Measurements from ENCODE around the gene PDIA2.

- TF ChIP-seq, protein P1, sequence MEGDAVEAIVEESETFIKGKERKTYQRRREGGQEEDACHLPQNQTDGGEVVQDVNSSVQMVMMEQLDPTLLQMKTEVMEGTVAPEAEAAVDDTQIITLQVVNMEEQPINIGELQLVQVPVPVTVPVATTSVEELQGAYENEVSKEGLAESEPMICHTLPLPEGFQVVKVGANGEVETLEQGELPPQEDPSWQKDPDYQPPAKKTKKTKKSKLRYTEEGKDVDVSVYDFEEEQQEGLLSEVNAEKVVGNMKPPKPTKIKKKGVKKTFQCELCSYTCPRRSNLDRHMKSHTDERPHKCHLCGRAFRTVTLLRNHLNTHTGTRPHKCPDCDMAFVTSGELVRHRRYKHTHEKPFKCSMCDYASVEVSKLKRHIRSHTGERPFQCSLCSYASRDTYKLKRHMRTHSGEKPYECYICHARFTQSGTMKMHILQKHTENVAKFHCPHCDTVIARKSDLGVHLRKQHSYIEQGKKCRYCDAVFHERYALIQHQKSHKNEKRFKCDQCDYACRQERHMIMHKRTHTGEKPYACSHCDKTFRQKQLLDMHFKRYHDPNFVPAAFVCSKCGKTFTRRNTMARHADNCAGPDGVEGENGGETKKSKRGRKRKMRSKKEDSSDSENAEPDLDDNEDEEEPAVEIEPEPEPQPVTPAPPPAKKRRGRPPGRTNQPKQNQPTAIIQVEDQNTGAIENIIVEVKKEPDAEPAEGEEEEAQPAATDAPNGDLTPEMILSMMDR (IDR thresholded peaks at IDR 0.05) = no peak
- TF ChIP-seq POLR2A (IDR thresholded peaks at IDR 0.05) = no peak
Observed at GRCh38 chr16:245105-245504, 37.9 kb upstream of the PDIA2 start.

All from heart left ventricle (tissue), 13 donors.